Cardiac muscle cell (in vitro differentiated cells and primary cell): ENCODE results near the gene MCTP2. TPM values are rescaled to one million over a fixed set of nuclear protein-coding genes. Genes with fewer than 3 reads are reported as not detected.

ENCODE experiments used
- DNase-seq, 2 donors: peaks; one replicate each; pipeline versions ENCODE4 v3.0.0 to v3.0.0-alpha.2; 2010 to 2017; ENCODE audit warnings: low read depth in 1 of 2, low spot score in 1 of 2
- H3K27ac ChIP-seq: fragments of 200-600 bp; sonication (generic); 2 replicates; pipeline ENCODE4 v1.5.1; 2016
- H3K27me3 ChIP-seq: fragments of 200-600 bp; sonication (generic); 2 replicates; pipeline ENCODE4 v1.6.0; 2016; ENCODE audit warnings: control low read depth
- H3K36me3 ChIP-seq: fragments of 200-600 bp; sonication (generic); 2 replicates; pipeline ENCODE4 v1.5.1; 2016; ENCODE audit warnings: control low read depth
- H3K4me1 ChIP-seq: fragments of 200-600 bp; sonication (generic); 2 replicates; pipeline ENCODE4 v1.8.1; 2017; ENCODE audit warnings: low read depth, mild to moderate bottlenecking, mixed run types
- H3K4me3 ChIP-seq: fragments of 200-600 bp; sonication (generic); 2 replicates; pipeline ENCODE4 v1.5.1; 2016; ENCODE audit warnings: mild to moderate bottlenecking
- H3K9me3 ChIP-seq: fragments of 200-600 bp; sonication (generic); 2 replicates; pipeline ENCODE4 v1.5.1; 2017; ENCODE audit warnings: low read depth, mild to moderate bottlenecking, control low read depth
- CTCF ChIP-seq: IDR thresholded peaks from 2 replicates; pipeline ENCODE4 v1.5.1; 2012; ENCODE audit warnings: low read depth, mild to moderate bottlenecking, low read length
- polyA plus RNA-seq: library from polyadenylated mRNA; unstranded; fragments of >200 nt; fragmentation: Nextera tagmentation; extraction: Ambion mirVana; gene quantifications from 2 replicates; pipeline ENCODE4 v1.2.1, GENCODE V29; 2016
- total RNA-seq: library from RNA; depleted of rRNA; stranded (reverse); fragments of >200 nt; gene quantifications from 2 replicates; pipeline ENCODE4 v1.2.3, GENCODE V29; 2016

Gene MCTP2
- total and polyA plus RNA-seq, 2 experiments from 2014 or later: 0.34 to 0.83 TPM

GRCh38 chr15:94367726-94368535 is 136.6 kb downstream of the MCTP2 start:
- H3K4me1 ChIP-seq: no peaks in the 10 kb centered on the region
- H3K27me3 ChIP-seq: no peaks in the 10 kb centered on the region
- no peak overlapping the region for H3K27ac ChIP-seq
- peak in 1 of 2 donors; percentile 28 for DNase-seq
- TF ChIP-seq CTCF: no peak
- H3K36me3 ChIP-seq: no peaks in the 10 kb centered on the region
- H3K9me3 ChIP-seq: no peaks in the 10 kb centered on the region
- no peak overlapping the region for H3K4me3 ChIP-seq

- Histone ChIP-seq H3K27me3 (no peaks in the 10 kb centered on the region), H3K4me3 (no peak overlapping the region), H3K4me1 (no peaks in the 10 kb centered on the region), H3K36me3 (no peaks in the 10 kb centered on the region), H3K9me3 (no peaks in the 10 kb centered on the region), H3K27ac (no peak overlapping the region)
- DNase-seq: no peak
- TF ChIP-seq CTCF: no peak
Observed at GRCh38 chr15:94370206-94370935, 139.0 kb downstream of the MCTP2 start.

GRCh38 chr15:94370936-94371285 is 139.6 kb downstream of the MCTP2 start:
- H3K27me3 ChIP-seq: no peaks in the 10 kb centered on the region

GRCh38 chr15:94372821-94373220 is 141.5 kb downstream of the MCTP2 start:
- no peak for DNase-seq
- no peaks in the 10 kb centered on the region for H3K4me1 ChIP-seq
- H3K9me3 ChIP-seq: no peaks in the 10 kb centered on the region
- no peak overlapping the region for H3K4me3 ChIP-seq
- no peaks in the 10 kb centered on the region for H3K27me3 ChIP-seq
- no peak overlapping the region for H3K27ac ChIP-seq
- H3K36me3 ChIP-seq: no peaks in the 10 kb centered on the region
- no peak for TF ChIP-seq CTCF

More at GRCh38 chr15:94370936-94371285, 139.6 kb downstream of the MCTP2 start:
- Histone ChIP-seq H3K27ac (no peak overlapping the region), H3K9me3 (no peaks in the 10 kb centered on the region), H3K36me3 (no peaks in the 10 kb centered on the region), H3K4me3 (no peak overlapping the region), H3K4me1 (no peaks in the 10 kb centered on the region)
- no peak for DNase-seq
- no peak for TF ChIP-seq CTCF

- no peaks in the 10 kb centered on the region for H3K27me3 ChIP-seq
- H3K36me3 ChIP-seq: no peaks in the 10 kb centered on the region
- no peaks in the 10 kb centered on the region for H3K9me3 ChIP-seq
- no peaks in the 10 kb centered on the region for H3K4me1 ChIP-seq
- no peak for TF ChIP-seq CTCF
- DNase-seq: no peak
- no peak overlapping the region for H3K4me3 ChIP-seq
- no peak overlapping the region for H3K27ac ChIP-seq
Observed at GRCh38 chr15:94375997-94376396, 144.6 kb downstream of the MCTP2 start.
